Activated T-helper 1 cell treated with anti-CD3 and anti-CD28 coated beads, Interleukin-2, amount 50 U/mL, for 16 hours (primary cell): ENCODE results near the gene PHC1.
A peak's percentile ranks its signal among the peaks of the same experiment; 100 is the strongest.
"Not testable (repeated sequence)": the region's sequence is repeated elsewhere in the genome, so short reads cannot be mapped to it uniquely, and the experiment has no call there.

Experiments used
- DNase-seq, 2 donors: peaks; one replicate each; pipeline ENCODE4 v3.0.0-alpha.2; 2020; ENCODE audit warnings: low read depth in 1 of 2, low spot score in 1 of 2

Gene PHC1

DNA sequence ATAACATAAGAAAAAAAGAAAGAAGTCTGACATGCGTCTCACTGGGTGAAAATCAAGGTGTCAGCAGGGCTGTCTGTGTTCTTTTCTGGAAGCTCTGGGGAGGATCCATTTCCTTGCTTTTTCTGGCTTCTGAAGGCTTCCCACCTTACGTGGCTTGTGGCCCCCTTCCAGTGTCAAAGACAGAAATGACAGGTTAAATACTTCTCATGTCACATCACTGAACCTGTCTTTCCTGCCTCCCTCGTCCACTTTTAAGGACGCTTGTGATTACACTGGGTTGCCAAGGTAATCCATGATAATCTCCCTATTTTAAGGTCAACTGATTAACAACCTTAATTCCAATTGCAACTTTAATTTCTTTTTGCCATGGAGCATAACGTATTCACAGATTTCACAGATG is 4.6 kb upstream of the PHC1 start:
- DNase-seq: no peak

- DNase-seq: no peak
These were observed 2.6 kb upstream of the PHC1 start for GRCh38 chr12:8911606-8912268.

- DNase-seq: no peak
These were observed 1.4 kb upstream of the PHC1 start for GRCh38 chr12:8912914-8913313.

GRCh38 chr12:8913702-8914032 is 642 bp upstream of the PHC1 start:
- no peak for DNase-seq

DNA sequence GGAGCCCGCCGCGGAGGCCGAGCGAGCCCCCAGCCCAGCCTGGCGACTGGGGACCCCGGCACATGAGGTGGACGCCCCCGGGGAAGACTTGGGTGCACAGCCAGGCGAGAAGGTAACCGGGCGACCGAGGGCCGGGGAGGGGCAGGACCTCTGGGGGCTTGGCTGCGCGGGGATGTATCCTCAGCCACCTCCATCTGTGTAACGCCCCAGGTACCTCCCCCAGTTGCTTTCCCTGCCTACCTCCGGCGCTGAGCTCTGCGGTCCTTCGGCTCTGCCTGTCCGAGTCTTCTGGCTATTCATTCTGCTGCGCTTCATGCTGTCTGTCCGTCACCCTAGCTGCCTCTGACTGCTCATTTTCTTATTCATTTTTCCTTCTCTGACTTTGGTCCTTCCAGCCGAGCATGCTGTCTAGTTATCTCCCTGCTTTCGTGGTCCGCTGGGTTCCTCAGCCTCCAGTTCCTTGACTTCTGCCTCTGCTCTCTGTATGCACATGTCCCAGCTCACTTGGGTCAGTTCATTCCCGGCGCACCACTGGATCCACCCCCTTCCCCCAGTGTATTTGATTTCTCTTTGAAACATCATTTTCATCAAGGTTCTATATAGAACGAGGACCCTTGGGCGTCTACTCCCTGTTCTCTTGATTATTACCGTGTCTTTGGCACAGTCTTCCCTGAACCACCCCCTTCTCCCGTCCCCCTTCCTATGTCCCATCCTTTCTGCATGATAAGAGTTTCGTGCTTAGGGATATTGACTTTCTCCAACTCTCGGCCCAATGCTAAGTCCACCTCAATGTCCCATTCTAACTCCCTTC is 612 bp downstream of the PHC1 start:
- DNase-seq: peak; percentile 31 to 44

DNA sequence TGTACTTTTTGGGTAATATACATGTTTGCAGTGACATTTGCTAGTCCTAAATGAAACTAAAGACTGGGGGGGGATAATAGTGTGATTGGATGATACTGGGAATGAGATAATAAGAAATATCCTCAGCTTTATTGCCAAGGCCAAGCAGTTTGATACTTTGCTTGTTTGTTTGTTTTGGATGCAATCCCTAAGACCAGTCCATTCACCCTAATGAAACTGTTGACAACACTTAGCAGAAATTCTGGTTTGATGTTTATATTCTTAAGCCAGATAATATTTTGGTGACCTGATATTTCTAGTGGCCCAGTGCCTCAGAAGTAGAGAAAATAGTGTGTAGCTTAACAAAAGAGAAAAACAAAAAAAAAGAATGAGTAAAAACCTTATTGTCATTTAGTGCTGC is 1.8 kb downstream of the PHC1 start:
- no peak for DNase-seq

DNA sequence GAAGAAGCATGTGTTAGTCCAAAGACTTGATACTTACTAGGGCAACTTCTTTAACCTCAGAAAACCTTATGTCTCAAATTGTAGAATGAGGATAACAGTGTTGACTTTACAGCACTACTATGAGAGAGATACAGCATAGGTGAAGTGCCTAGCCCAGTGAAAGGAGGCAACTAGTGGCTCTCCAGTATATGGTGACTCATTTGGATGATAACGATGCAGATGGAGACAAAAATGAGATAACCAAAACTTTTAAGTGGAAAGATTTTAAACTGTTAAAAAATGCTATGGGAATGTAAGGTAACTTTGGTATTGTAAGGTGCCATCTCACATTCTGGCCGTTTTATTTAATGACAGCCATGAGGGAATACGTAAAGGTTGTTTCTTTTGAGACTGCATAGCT is 2.7 kb downstream of the PHC1 start:
- DNase-seq: no peak

- no peak for DNase-seq
These were observed 3.4 kb downstream of the PHC1 start for GRCh38 chr12:8917751-8918150.

DNA sequence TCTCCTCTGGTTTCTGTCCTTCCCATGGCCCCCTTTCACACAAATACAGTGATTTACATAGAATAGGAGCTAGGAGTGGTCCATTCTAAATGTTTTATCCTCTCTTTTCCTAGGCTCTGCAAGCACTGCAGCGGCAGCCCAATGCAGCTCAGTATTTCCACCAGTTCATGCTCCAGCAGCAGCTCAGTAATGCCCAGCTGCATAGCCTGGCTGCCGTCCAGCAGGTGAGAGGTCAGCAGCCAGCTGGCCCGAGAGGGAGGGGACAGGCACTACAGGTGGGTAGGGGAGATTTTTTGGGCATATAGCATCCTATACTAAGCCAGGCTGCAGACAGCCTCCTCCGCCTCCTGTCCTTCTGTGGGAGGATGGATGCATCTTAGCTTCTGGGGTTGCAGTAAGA is 5.3 kb downstream of the PHC1 start:
- not testable (repeated sequence) for DNase-seq

GRCh38 chr12:8922544-8922943 is 8.2 kb downstream of the PHC1 start:
- no peak for DNase-seq

GRCh38 chr12:8930655-8931323 is 16.5 kb downstream of the PHC1 start:
- DNase-seq: not testable (repeated sequence)

DNA sequence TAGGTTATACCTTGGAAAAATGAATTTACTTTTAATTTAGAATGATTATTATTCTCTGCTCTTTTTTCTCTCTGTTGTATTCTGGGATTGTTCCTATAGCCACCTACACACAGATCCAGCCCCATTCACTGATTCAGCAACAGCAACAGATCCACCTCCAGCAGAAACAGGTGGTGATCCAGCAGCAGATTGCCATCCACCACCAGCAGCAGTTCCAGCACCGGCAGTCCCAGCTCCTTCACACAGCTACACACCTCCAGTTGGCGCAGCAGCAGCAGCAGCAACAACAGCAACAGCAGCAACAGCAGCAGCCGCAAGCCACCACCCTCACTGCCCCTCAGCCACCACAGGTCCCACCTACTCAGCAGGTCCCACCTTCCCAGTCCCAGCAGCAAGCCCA is 18.2 kb downstream of the PHC1 start:
- not testable (repeated sequence) for DNase-seq

- not testable (repeated sequence) for DNase-seq
These were observed 19.8 kb downstream of the PHC1 start for GRCh38 chr12:8934080-8934479.

DNA sequence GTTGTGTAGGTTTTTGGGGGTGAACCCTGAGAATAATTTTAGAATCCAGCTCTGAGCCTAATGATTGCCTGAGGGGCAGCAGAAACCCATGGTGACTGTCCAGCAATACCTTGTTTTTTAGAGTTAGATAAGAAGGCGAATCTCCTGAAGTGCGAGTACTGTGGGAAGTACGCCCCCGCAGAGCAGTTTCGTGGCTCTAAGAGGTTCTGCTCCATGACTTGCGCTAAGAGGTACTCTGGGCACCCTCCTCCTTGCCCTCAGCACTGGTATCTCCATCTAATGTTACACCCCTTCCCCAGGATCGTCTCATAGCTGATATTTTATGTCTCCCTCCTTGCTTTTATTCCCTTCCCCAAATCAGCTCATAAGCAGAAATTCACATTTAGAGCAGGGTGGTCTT is 22.4 kb downstream of the PHC1 start:
- DNase-seq: no peak

GRCh38 chr12:8937842-8938442 is 23.6 kb downstream of the PHC1 start:
- DNase-seq: not testable (repeated sequence)

DNA sequence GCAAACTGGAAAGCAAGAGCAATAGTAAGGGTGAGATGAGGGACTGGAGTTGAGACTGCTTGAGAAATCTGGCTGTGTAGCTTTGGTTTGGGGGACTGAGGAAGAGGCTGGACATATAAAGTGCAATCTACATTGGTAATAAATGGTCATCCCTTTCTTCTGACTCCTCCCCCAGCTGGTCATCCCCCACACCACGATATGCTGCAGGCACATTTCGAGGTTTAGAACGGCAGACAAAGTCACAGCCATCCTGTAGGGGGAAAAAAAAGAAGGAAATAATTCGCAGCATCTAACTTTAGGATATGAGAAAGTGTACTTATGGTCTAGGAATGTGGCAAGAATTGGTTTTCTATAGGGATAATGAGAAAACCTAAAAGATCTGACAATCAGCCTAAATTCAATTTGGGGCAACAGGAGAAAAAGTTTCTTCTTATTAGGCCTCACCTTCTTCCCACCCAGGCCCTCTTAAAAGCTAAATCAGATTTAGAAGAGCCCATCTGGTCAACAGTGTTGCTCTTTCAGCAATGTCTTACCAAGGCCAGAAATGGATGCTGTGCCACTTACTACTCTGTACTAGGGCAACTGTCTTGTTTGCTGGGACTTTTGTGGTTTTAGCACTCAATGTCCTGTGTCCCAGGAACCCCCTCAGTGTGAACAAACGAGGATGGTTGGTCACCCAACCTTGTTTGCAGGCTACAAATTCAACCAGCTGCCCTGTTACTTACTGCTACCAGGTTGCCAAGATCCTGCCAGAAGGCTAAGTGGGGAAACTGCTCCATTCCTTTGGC is 27.6 kb downstream of the PHC1 start:
- DNase-seq: no peak

DNA sequence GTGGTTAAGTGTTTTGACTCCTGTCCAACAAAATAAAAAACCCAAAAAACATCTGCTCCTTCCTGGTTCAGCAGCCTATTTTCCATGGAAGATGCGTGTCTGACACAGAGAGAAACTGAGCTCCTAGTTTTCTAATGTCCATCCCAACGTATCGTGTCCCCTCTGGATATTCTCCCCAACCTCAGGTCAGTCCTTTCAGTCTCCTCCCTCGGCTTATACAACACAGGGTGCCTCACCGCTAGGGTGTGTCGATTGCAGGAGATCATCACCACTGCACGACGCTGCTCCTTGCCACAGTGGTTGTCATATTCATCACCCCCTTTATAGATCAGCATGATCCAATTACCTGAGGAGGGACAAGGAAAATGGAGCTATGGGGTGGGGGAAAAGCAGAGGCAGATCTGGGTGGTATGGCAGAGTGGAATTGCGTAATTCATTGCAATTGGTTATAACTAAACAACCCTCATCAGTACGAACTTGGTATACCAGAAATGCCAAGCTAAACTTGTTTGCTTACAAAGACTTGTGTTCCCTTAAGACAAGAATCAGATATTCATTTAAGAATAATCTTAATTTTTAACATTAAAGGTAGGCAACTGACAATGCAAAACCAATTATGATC is 29.4 kb downstream of the PHC1 start:
- DNase-seq: no peak

GRCh38 chr12:8946733-8947132 is 32.4 kb downstream of the PHC1 start:
- DNase-seq: no peak

GRCh38 chr12:8947737-8948136 is 33.4 kb downstream of the PHC1 start:
- no peak for DNase-seq

GRCh38 chr12:8948701-8949341 is 34.5 kb downstream of the PHC1 start:
- DNase-seq: no peak
